Endothelial cell of umbilical vein (primary cell): Measurements from ENCODE around the gene NPPB. TPM values are rescaled to one million over a fixed set of nuclear protein-coding genes. Genes with fewer than 3 reads are reported as not detected.

Experiments used
- BruUV-seq: library from RNA; stranded (reverse); fragments of 400-500 nt; replicated peaks from 2 replicates; lab custom pipeline; 2021; lab: Mats Ljungman, UMichigan
- CTCF ChIA-PET: fragments of 300-600, 350-600 bp; sonication (Branson Sonifier 250); formaldehyde crosslinking; loops from one replicate; lab custom pipeline; 2021; ENCODE audit warnings: antibody characterized with exemption, inconsistent platforms; lab: Charles Lee
- POLR2A ChIA-PET: fragments of 300-600, 350-600 bp; sonication (Branson Sonifier 250); formaldehyde crosslinking; loops from one replicate; lab custom pipeline; 2021; ENCODE audit warnings: antibody characterized with exemption, inconsistent platforms; lab: Charles Lee
- DNase-seq: peaks from one replicate; pipeline ENCODE4 v3.0.0-alpha.2; 2011; ENCODE audit warnings: low read depth, low spot score
- FAIRE-seq: peaks from 2 replicates; lab custom pipeline; 2011; peaks lifted over from hg19 to GRCh38; lab: Jason Lieb, UNC
- H2AFZ ChIP-seq: 2 replicates; pipeline ENCODE4 v1.6.0; 2012; ENCODE audit warnings: low read depth, low read length, control low read depth, inconsistent platforms
- H3K27ac ChIP-seq: 2 replicates; pipeline ENCODE4 v1.5.1; 2011; ENCODE audit warnings: low read depth, mild to moderate bottlenecking, control low read depth, low read length, moderate library complexity; ENCODE audit not compliant: insufficient read depth
- H3K27me3 ChIP-seq, 2 experiments: 2 replicates each; pipeline versions ENCODE4 v1.6.0 to v1.6.1; 2011; ENCODE audit warnings: low read length in 2 of 2, mixed read lengths in 1 of 2; ENCODE audit not compliant: control insufficient read depth in 2 of 2, insufficient read depth in 2 of 2
- H3K36me3 ChIP-seq, 2 experiments: 2 replicates in 1 of 2; 3 replicates in 1 of 2; pipeline ENCODE4 v1.5.1; 2011; ENCODE audit warnings: low read length in 2 of 2, mild to moderate bottlenecking in 1 of 2, moderate library complexity in 1 of 2; ENCODE audit not compliant: control insufficient read depth in 2 of 2, insufficient read depth in 2 of 2; ENCODE audit errors: extremely low read depth in 1 of 2
- H3K4me1 ChIP-seq: 3 replicates; pipeline ENCODE4 v1.5.1; 2011; ENCODE audit warnings: mild to moderate bottlenecking, low read length; ENCODE audit not compliant: control insufficient read depth, insufficient read depth; ENCODE audit errors: extremely low read depth
- H3K4me2 ChIP-seq: 2 replicates; pipeline ENCODE4 v1.6.1; 2011; ENCODE audit warnings: low read length, control low read depth, mixed read lengths; ENCODE audit not compliant: insufficient read depth
- H3K4me3 ChIP-seq, 3 experiments: fragments of 200-600 bp in 1 of 3; sonication (generic), shearing (Covaris generic) in 1 of 3; replicated peaks in 1 of 3; 2 replicates each; pipeline ENCODE4 v1.5.1; 2011 to 2016; ENCODE audit warnings: control low read depth in 3 of 3, low read length in 3 of 3, mild to moderate bottlenecking in 2 of 3, inconsistent platforms in 1 of 3, low read depth in 1 of 3, moderate library complexity in 1 of 3; ENCODE audit not compliant: insufficient read depth in 1 of 3
- H3K79me2 ChIP-seq: 2 replicates; pipeline ENCODE4 v1.6.0; 2012; ENCODE audit warnings: low read length, inconsistent platforms; ENCODE audit not compliant: control insufficient read depth, insufficient read depth
- H3K9ac ChIP-seq: replicated peaks from 2 replicates; pipeline ENCODE3; 2011; ENCODE audit warnings: low read length, control low read depth; ENCODE audit not compliant: insufficient read depth; ENCODE audit errors: extremely low read depth
- H3K9me1 ChIP-seq: replicated peaks from 3 replicates; pipeline ENCODE4 v1.6.0; 2011; ENCODE audit warnings: mild to moderate bottlenecking, low read length; ENCODE audit not compliant: control insufficient read depth, insufficient read depth; ENCODE audit errors: extremely low read depth
- H3K9me3 ChIP-seq: replicated peaks from 2 replicates; pipeline ENCODE4 v1.5.1; 2012; ENCODE audit warnings: low read length, inconsistent platforms; ENCODE audit not compliant: control insufficient read depth, insufficient read depth
- H4K20me1 ChIP-seq: replicated peaks from 2 replicates; pipeline ENCODE3; 2011; ENCODE audit warnings: mild to moderate bottlenecking, low read length; ENCODE audit not compliant: control insufficient read depth, insufficient read depth; ENCODE audit errors: extremely low read depth
- CTCF ChIP-seq, 2 donors: IDR thresholded peaks; 1 replicate in 1 of 2; 2 replicates in 1 of 2; pipeline ENCODE4 v1.5.1; 2011; ENCODE audit warnings: low read length in 2 of 2, mild to moderate bottlenecking in 2 of 2, moderate library complexity in 2 of 2, control low read depth in 1 of 2, inconsistent platforms in 1 of 2, low read depth in 1 of 2; ENCODE audit not compliant: insufficient read depth in 1 of 2; ENCODE audit errors: extremely low read depth in 1 of 2
- EZH2 ChIP-seq: IDR thresholded peaks from 2 replicates; pipeline ENCODE4 v1.6.1; 2012; ENCODE audit warnings: borderline replicate concordance, low read depth, mild to moderate bottlenecking, moderate library complexity, low read length, inconsistent platforms; ENCODE audit not compliant: severe bottlenecking
- FOS ChIP-seq: IDR thresholded peaks from 2 replicates; pipeline ENCODE4 v1.6.1; 2011; ENCODE audit warnings: mild to moderate bottlenecking, low read length, moderate library complexity, borderline replicate concordance; ENCODE audit not compliant: insufficient read depth
- GATA2 ChIP-seq: IDR thresholded peaks from 2 replicates; pipeline ENCODE4 v1.7.0; 2011; ENCODE audit warnings: low read depth, mild to moderate bottlenecking, moderate library complexity, mixed read lengths, low read length; ENCODE audit not compliant: insufficient read length, insufficient read depth
- JUN ChIP-seq: IDR thresholded peaks from 2 replicates; pipeline ENCODE4 v1.6.1; 2011; ENCODE audit warnings: borderline replicate concordance, low read depth; ENCODE audit not compliant: insufficient read length, insufficient read depth
- MAX ChIP-seq: IDR thresholded peaks from 2 replicates; pipeline ENCODE4 v1.6.1; 2011; ENCODE audit not compliant: insufficient read depth, insufficient read length
- MYC ChIP-seq: IDR thresholded peaks from one replicate; pipeline ENCODE4 v1.6.1; 2011; ENCODE audit warnings: mild to moderate bottlenecking, low read depth, low read length
- POLR2A ChIP-seq: IDR thresholded peaks from 2 replicates; pipeline ENCODE4 v1.6.1; 2012; ENCODE audit warnings: low read depth, mild to moderate bottlenecking, control low read depth, low read length
- POLR2AphosphoS5 ChIP-seq: IDR thresholded peaks from 2 replicates; pipeline ENCODE4 v1.6.1; 2012; ENCODE audit warnings: low read depth, mild to moderate bottlenecking, control low read depth, low read length, moderate library complexity; ENCODE audit not compliant: insufficient read depth
- dilution Hi-C: fragments of 300-500 bp; cut with MboI; formaldehyde crosslinking; loops from one replicate; pipeline ENCODE4 v1.15.0; 2019; ENCODE audit warnings: low sequenced_read_pairs; ENCODE audit not compliant: extremely low pct_ligation_motif_present
- intact Hi-C: fragments of 100-400 bp; cut with micrococcal nuclease; formaldehyde crosslinking; loops from one replicate; pipeline ENCODE4 v1.10.0; 2022
- polyA plus RNA-seq, 4 experiments: library from polyadenylated mRNA; depleted of rRNA in 3 of 4; stranded (reverse) in 3 of 4; unstranded in 1 of 4; fragments of >200 nt; gene quantifications; 2 replicates each; pipeline versions ENCODE4 v1.2.1 to v1.2.3, GENCODE V29; 2011 to 2012; ENCODE audit warnings: missing spikeins in 1 of 4
- total RNA-seq: library from RNA; stranded (reverse); gene quantifications from 2 replicates; pipeline ENCODE4 v1.2.3, GENCODE V29; 2021

Gene NPPB
- total and polyA plus RNA-seq, 2 donors (not counting 3 experiments of a cell fraction or from before 2014, with no cell fraction given): not detected

GRCh38 chr1:11858158-11858557 is 587 bp downstream of the NPPB start:
- H3K27me3 ChIP-seq: peaks cover 18 to 20% of the 10 kb centered on the region in 2 experiments
- no peaks in the 10 kb centered on the region for H3K79me2 ChIP-seq
- POLR2A ChIA-PET: no interaction called here
- no peaks in the 10 kb centered on the region for H3K4me1 ChIP-seq
- CTCF ChIA-PET: interaction anchor here (1.5 kb wide), 1 partner anchor 22 kb away, joined by 4 read pairs; no protein-coding TSS in a partner anchor
- no peak overlapping the region for H3K9ac ChIP-seq
- H3K4me3 ChIP-seq: no peak overlapping the region
- no peak overlapping the region for H2AFZ ChIP-seq
- TF ChIP-seq MAX (no peak), GATA2 (no peak), EZH2 (no peak), POLR2A (no peak), CTCF (IDR thresholded peaks at IDR 0.05; ENCODE audit: extremely low read depth in 1 of 2, insufficient read depth in 1 of 2, low read depth in 1 of 2, low read length in 2 of 2) (no peak), POLR2AphosphoS5 (no peak), FOS (no peak), MYC (no peak), JUN (no peak)
- H3K9me1 ChIP-seq: no peaks in the 10 kb centered on the region
- H3K4me2 ChIP-seq: no peak overlapping the region
- no peak for DNase-seq
- dilution Hi-C loops (no loop called here), intact Hi-C loops (no loop called here)
- H3K36me3 ChIP-seq: no peaks in the 10 kb centered on the region
- no peak for FAIRE-seq
- H4K20me1 ChIP-seq: no peaks in the 10 kb centered on the region
- no peak overlapping the region for H3K27ac ChIP-seq
- no TSS peak for BruUV-seq
- no peaks in the 10 kb centered on the region for H3K9me3 ChIP-seq
